HCT116 (cell line): ENCODE results near the gene MOV10L1. TPM values are rescaled to one million over a fixed set of nuclear protein-coding genes. Genes with fewer than 3 reads are reported as not detected.

Experiments
- ATAC-seq: fragments of 200-7000 bp; cut with Tn5 transposase; 2 replicates; pipeline ENCODE4 v1.9.1; 2020; ENCODE audit warnings: mild to moderate bottlenecking, moderate library complexity
- BruUV-seq: library from RNA; stranded (reverse); fragments of 400-500 nt; replicated peaks from 2 replicates; lab custom pipeline; 2021; lab: Mats Ljungman, UMichigan
- CTCF ChIA-PET: fragments of 300-600 bp; sonication (Branson Sonifier 250); formaldehyde crosslinking; loops from one replicate; lab custom pipeline; 2021; ENCODE audit warnings: antibody characterized with exemption; lab: Charles Lee
- POLR2A ChIA-PET: fragments of 300-600, 350-600 bp; sonication (Branson Sonifier 250); formaldehyde crosslinking; loops from one replicate; lab custom pipeline; 2021; ENCODE audit warnings: antibody characterized with exemption; lab: Charles Lee
- RAD21 ChIA-PET, 2 experiments: fragments of 300-600 bp; sonication (Branson Sonifier 250); formaldehyde crosslinking; loops; one replicate each; lab custom pipeline; 2023; ENCODE audit warnings: low total read pairs in 2 of 2; ENCODE audit not compliant: uncharacterized antibody in 2 of 2, unreplicated experiment in 2 of 2, low non-redundant PET in 1 of 2; lab: Charles Lee
- DNase-seq: peaks from one replicate; pipeline ENCODE4 v3.0.0-alpha.2; 2010; ENCODE audit warnings: low read depth, low spot score
- H2AFZ ChIP-seq: fragments of 200-600 bp; shearing (Covaris generic), sonication (generic); 2 replicates; pipeline ENCODE4 v1.6.1; 2017; ENCODE audit warnings: low read depth, mixed run types, mixed read lengths, antibody characterized with exemption, low read length; ENCODE audit not compliant: poor library complexity, severe bottlenecking
- H3K27ac ChIP-seq: 2 replicates; pipeline ENCODE4 v1.5.1; 2012; ENCODE audit warnings: low read depth, low read length
- H3K27me3 ChIP-seq: fragments of 200-600 bp; sonication (generic); 2 replicates; pipeline ENCODE4 v1.6.1; 2016; ENCODE audit warnings: mixed run types, low read length, mixed read lengths; ENCODE audit not compliant: insufficient read depth
- H3K36me3 ChIP-seq, 2 experiments: fragments of 200-500 bp in 1 of 2; fragments of 200-600 bp in 1 of 2; sonication (Bioruptor generic) in 1 of 2; sonication (generic) in 1 of 2; 2 replicates each; pipeline versions ENCODE4 v1.5.1 to v1.6.1; 2014 to 2016; ENCODE audit warnings: low read length in 2 of 2, inconsistent platforms in 1 of 2, mixed read lengths in 1 of 2, mixed run types in 1 of 2; ENCODE audit not compliant: insufficient read depth in 2 of 2, control insufficient read depth in 1 of 2
- H3K4me1 ChIP-seq, 2 experiments: fragments of 200-600 bp in 1 of 2; sonication (generic) in 1 of 2; 2 replicates each; pipeline versions ENCODE4 v1.5.1 to v1.6.1; 2012 to 2017; ENCODE audit warnings: low read length in 2 of 2, inconsistent platforms in 1 of 2, mild to moderate bottlenecking in 1 of 2, mixed read lengths in 1 of 2, mixed run types in 1 of 2, moderate library complexity in 1 of 2; ENCODE audit not compliant: insufficient read depth in 2 of 2, control insufficient read depth in 1 of 2
- H3K4me2 ChIP-seq: fragments of 200-600 bp; sonication (generic); 2 replicates; pipeline ENCODE4 v1.6.1; 2017; ENCODE audit warnings: mixed run types, low read length, mixed read lengths
- H3K4me3 ChIP-seq, 2 experiments: fragments of 200-600 bp in 1 of 2; sonication (generic) in 1 of 2; replicated peaks in 1 of 2; 2 replicates each; pipeline ENCODE4 v1.5.1; 2011 to 2016; ENCODE audit warnings: low read length in 2 of 2, control low read depth in 1 of 2, low read depth in 1 of 2, mild to moderate bottlenecking in 1 of 2, mixed read lengths in 1 of 2, mixed run types in 1 of 2
- H3K79me2 ChIP-seq: fragments of 200-600 bp; sonication (generic); 2 replicates; pipeline ENCODE4 v1.6.1; 2017; ENCODE audit warnings: mild to moderate bottlenecking, mixed run types, low read length, moderate library complexity, mixed read lengths; ENCODE audit not compliant: insufficient read depth
- H3K9ac ChIP-seq: fragments of 200-600 bp; sonication (generic); 2 replicates; pipeline ENCODE4 v1.6.1; 2016; ENCODE audit warnings: low read length, mixed read lengths
- H3K9me2 ChIP-seq: fragments of 200-600 bp; sonication (generic), shearing (Covaris generic); 2 replicates; pipeline ENCODE4 v1.6.1; 2017; ENCODE audit warnings: mixed run types, mild to moderate bottlenecking, moderate library complexity; ENCODE audit not compliant: insufficient read depth
- H3K9me3 ChIP-seq, 2 experiments: fragments of 200-500 bp in 1 of 2; fragments of 200-600 bp in 1 of 2; sonication (Bioruptor generic) in 1 of 2; sonication (generic) in 1 of 2; 2 replicates each; pipeline ENCODE4 v1.6.1; 2014 to 2017; ENCODE audit warnings: low read length in 2 of 2, mixed read lengths in 2 of 2, inconsistent platforms in 1 of 2, low read depth in 1 of 2, mild to moderate bottlenecking in 1 of 2, mixed run types in 1 of 2, moderate library complexity in 1 of 2; ENCODE audit not compliant: control insufficient read depth in 1 of 2, insufficient read depth in 1 of 2
- H4K20me1 ChIP-seq: fragments of 200-600 bp; sonication (generic), shearing (Covaris generic); 2 replicates; pipeline ENCODE4 v1.6.1; 2017; ENCODE audit warnings: mixed run types, mild to moderate bottlenecking, moderate library complexity; ENCODE audit not compliant: insufficient read depth
- CBX3 ChIP-seq: IDR thresholded peaks from 2 replicates; pipeline ENCODE4 v1.6.1; 2012; ENCODE audit warnings: low read depth
- EGR1 ChIP-seq: IDR thresholded peaks from 2 replicates; pipeline ENCODE4 v1.6.1; 2012; ENCODE audit warnings: low read depth
- ELF1 ChIP-seq: IDR thresholded peaks from 2 replicates; pipeline ENCODE4 v1.6.1; 2012; ENCODE audit warnings: low read depth, borderline replicate concordance
- EZH2 ChIP-seq: fragments of 200-600 bp; sonication (generic); IDR thresholded peaks from 2 replicates; pipeline ENCODE4 v1.6.1; 2017; ENCODE audit warnings: antibody characterized with exemption, mixed run types
- EZH2phosphoT487 ChIP-seq: fragments of 200-600 bp; IDR thresholded peaks from 2 replicates; pipeline ENCODE4 v1.6.1; 2018; ENCODE audit warnings: antibody characterized with exemption, borderline replicate concordance
- JUND ChIP-seq: IDR thresholded peaks from 2 replicates; pipeline ENCODE4 v1.6.1; 2012
- POLR2A ChIP-seq: IDR thresholded peaks from 2 replicates; pipeline ENCODE4 v1.7.0; 2011; ENCODE audit warnings: borderline replicate concordance; ENCODE audit not compliant: insufficient read depth, insufficient read length; ENCODE audit errors: extremely low read depth
- SP1 ChIP-seq: IDR thresholded peaks from 2 replicates; pipeline ENCODE4 v1.6.1; 2012; ENCODE audit warnings: low read depth
- SRF ChIP-seq: IDR thresholded peaks from 2 replicates; pipeline ENCODE4 v1.6.1; 2012; ENCODE audit warnings: low read depth
- TCF7L2 ChIP-seq: IDR thresholded peaks from 2 replicates; pipeline ENCODE4 v1.7.0; 2011; ENCODE audit warnings: borderline replicate concordance, inconsistent platforms; ENCODE audit not compliant: insufficient read depth, insufficient read length; ENCODE audit errors: extremely low read depth
- ZNF274 ChIP-seq: fragments of 200-500 bp; sonication (Bioruptor generic); IDR thresholded peaks from 2 replicates; pipeline ENCODE4 v1.6.1; 2014; ENCODE audit warnings: mild to moderate bottlenecking, low read depth, low read length, inconsistent platforms
- intact Hi-C: fragments of 100-400 bp; cut with micrococcal nuclease; formaldehyde crosslinking; loops from 2 replicates; pipeline ENCODE4 v1.10.0; 2022
- total RNA-seq: library from RNA; stranded (reverse); gene quantifications from one replicate; pipeline ENCODE4 v1.2.1, GENCODE V29; 2021; ENCODE audit not compliant: unreplicated experiment
- TF ChIP-seq, protein P1 (sequence below): IDR thresholded peaks from 2 replicates; pipeline ENCODE4 v1.6.1; 2012
- TF ChIP-seq, protein P2 (sequence below), 3 experiments: fragments of 200-600 bp in 1 of 3; sonication (generic) in 1 of 3; IDR thresholded peaks in 2 of 3; conservative IDR thresholded peaks in 1 of 3; 2 replicates each; pipeline ENCODE4 v1.5.1; 2012 to 2017; ENCODE audit warnings: low read depth in 2 of 3, low read length in 2 of 3, antibody characterized with exemption in 1 of 3, borderline replicate concordance in 1 of 3, control low read depth in 1 of 3, mild to moderate bottlenecking in 1 of 3, mixed read lengths in 1 of 3, mixed run types in 1 of 3, moderate library complexity in 1 of 3; ENCODE audit not compliant: insufficient read depth in 1 of 3

The MOV10L1 gene
- total RNA-seq, 1 experiment from 2014 or later, result not detected

DNA sequence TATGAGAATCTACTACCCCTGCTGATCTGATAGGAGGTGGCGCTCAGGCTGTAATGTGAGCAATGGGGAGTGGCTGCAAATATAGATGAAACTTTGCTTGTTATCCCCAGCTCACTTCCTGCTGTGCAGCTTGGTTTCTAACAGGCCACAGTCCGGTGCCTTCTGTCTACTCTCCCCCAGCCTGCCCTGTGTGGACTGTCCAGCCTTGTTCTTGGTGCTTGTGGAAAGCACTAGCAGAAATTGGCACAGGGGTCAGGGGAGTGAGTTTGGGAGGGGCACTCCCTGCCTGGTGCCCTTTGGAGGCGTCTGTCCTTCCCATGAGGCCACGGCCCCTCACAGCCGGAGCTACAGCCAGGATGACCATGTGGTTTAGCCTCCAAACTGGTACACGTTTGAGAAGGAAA lies 14.3 kb downstream of the MOV10L1 start:
- no peak overlapping the region for H3K27ac ChIP-seq
- no peaks in the 10 kb centered on the region for H3K27me3 ChIP-seq
- H3K9me3 ChIP-seq, result no peaks in the 10 kb centered on the region
- H3K79me2 ChIP-seq, result no peaks in the 10 kb centered on the region
- no peaks in the 10 kb centered on the region for H3K36me3 ChIP-seq
- ATAC-seq, result no peak
- CTCF ChIA-PET, result no interaction called here
- no peak for DNase-seq
- no peak overlapping the region for H3K4me3 ChIP-seq
- no peaks in the 10 kb centered on the region for H4K20me1 ChIP-seq
- H3K4me1 ChIP-seq, result peaks cover 0 to 9% of the 10 kb centered on the region in 2 experiments; a peak in 1 of 4 replicates
- no peak overlapping the region for H3K9ac ChIP-seq
- H2AFZ ChIP-seq, result no peak overlapping the region
- TF ChIP-seq, protein P1, sequence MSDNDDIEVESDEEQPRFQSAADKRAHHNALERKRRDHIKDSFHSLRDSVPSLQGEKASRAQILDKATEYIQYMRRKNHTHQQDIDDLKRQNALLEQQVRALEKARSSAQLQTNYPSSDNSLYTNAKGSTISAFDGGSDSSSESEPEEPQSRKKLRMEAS, result no peak
- TF ChIP-seq TCF7L2 (no peak), ZNF274 (no peak), ELF1 (no peak), EGR1 (no peak)
- intact Hi-C loops, result no loop called here
- RAD21 ChIA-PET, result no interaction called here
- no peaks in the 10 kb centered on the region for H3K9me2 ChIP-seq
- no peak overlapping the region for H3K4me2 ChIP-seq
- POLR2A ChIA-PET, result interaction anchor here (1.6 kb wide), 1 partner anchor 10 kb away, joined by 6 read pairs; no protein-coding TSS in a partner anchor
- no TSS peak for BruUV-seq

DNA sequence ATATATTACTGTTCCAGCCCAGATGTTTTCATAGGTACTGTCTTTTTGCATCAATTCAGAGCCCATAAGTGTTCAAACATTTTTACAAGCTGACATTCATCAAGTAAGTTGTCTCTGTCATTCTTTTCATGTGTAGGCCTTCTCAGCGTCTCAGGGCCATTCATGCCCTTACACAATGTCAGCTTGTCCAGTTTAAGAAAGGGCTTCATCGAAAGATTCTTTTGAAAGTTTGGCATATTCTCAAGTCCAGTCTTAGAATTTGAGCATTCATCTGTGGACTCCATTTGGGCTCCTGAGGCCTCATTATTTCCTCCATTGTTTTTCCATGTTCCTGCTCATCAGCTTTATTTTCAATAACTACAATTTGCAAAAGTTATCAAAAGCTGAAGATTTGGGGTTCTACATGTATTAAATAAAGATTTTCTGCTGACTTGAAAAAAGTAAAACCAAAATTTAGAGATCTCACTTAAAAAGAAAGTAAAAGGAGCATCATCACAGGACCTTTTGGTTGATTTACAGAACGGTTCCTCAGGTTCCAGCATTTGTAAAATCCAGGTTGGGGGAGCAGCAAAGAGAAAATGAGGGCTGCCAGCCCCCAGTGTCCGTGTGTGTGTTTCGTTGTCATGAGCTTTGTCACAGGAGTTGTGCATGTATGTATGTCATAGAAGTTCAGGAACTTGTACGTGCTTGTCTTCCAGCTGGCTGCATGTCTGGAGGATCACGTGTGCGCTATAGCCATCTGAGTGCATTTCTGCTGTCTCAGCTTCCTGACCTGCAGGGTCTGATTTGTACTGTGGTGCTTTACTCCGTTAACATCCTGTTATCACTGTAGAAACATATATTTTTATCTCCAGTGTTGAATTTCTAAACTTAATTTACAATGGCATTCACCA lies 15.6 kb downstream of the MOV10L1 start:
- Histone ChIP-seq H3K9me3 (no peaks in the 10 kb centered on the region), H3K27ac (no peak overlapping the region), H3K9me2 (no peaks in the 10 kb centered on the region), H3K79me2 (no peaks in the 10 kb centered on the region), H2AFZ (no peak overlapping the region), H4K20me1 (no peaks in the 10 kb centered on the region), H3K9ac (no peak overlapping the region), H3K27me3 (no peaks in the 10 kb centered on the region), H3K4me3 (no peak overlapping the region), H3K4me2 (no peak overlapping the region), H3K4me1 (peaks cover 0 to 9% of the 10 kb centered on the region in 2 experiments; a peak in 1 of 4 replicates), H3K36me3 (no peaks in the 10 kb centered on the region)
- TF ChIP-seq EZH2 (no peak), CBX3 (no peak), SP1 (no peak), POLR2A (no peak), JUND (no peak), EGR1 (no peak), EZH2phosphoT487 (no peak), ELF1 (no peak), SRF (no peak)
- TF ChIP-seq, protein P2, sequence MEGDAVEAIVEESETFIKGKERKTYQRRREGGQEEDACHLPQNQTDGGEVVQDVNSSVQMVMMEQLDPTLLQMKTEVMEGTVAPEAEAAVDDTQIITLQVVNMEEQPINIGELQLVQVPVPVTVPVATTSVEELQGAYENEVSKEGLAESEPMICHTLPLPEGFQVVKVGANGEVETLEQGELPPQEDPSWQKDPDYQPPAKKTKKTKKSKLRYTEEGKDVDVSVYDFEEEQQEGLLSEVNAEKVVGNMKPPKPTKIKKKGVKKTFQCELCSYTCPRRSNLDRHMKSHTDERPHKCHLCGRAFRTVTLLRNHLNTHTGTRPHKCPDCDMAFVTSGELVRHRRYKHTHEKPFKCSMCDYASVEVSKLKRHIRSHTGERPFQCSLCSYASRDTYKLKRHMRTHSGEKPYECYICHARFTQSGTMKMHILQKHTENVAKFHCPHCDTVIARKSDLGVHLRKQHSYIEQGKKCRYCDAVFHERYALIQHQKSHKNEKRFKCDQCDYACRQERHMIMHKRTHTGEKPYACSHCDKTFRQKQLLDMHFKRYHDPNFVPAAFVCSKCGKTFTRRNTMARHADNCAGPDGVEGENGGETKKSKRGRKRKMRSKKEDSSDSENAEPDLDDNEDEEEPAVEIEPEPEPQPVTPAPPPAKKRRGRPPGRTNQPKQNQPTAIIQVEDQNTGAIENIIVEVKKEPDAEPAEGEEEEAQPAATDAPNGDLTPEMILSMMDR (IDR thresholded peaks at IDR 0.05 in 2 of 3, conservative IDR thresholded peaks at IDR 0.05 in 1 of 3; ENCODE audit: borderline replicate concordance in 1 of 3, insufficient read depth in 1 of 3, low read depth in 2 of 3, low read length in 2 of 3), result no peak
- TF ChIP-seq, protein P1, result no peak
- CTCF ChIA-PET, result no interaction called here
- RAD21 ChIA-PET, result no interaction called here
- ATAC-seq (no peak), DNase-seq (no peak)
- POLR2A ChIA-PET, result no interaction called here
- intact Hi-C loops, result no loop called here
- no TSS peak for BruUV-seq
